ENCODE data around the gene SLC35G3.

- TF ChIP-seq POLR2AphosphoS5 (IDR thresholded peaks at IDR 0.05; ENCODE audit: low read depth, low read length): no peak
- no peak for TF ChIP-seq POLR2A (IDR thresholded peaks at IDR 0.05; ENCODE audit: low read depth, low read length)
- no peak for TF ChIP-seq TAF1 (IDR thresholded peaks at IDR 0.05; ENCODE audit: borderline replicate concordance, low read depth, low read length)
These were observed 18.4 kb downstream of the SLC35G3 start for GRCh38 chr17:35175638-35176415.
